ENCODE measurements around the gene SLC17A9. TPM values are rescaled to one million over a fixed set of nuclear protein-coding genes. Genes with fewer than 3 reads are reported as not detected.

The SLC17A9 gene
- total and polyA plus RNA-seq, 7 donors, result 0.32 to 1.0 (median 0.88) TPM

- H3K27ac ChIP-seq, result no peak overlapping the region
- DNase-seq, result no peak
Observed at GRCh38 chr20:62962221-62962879, 9.8 kb downstream of the SLC17A9 start.

DNA sequence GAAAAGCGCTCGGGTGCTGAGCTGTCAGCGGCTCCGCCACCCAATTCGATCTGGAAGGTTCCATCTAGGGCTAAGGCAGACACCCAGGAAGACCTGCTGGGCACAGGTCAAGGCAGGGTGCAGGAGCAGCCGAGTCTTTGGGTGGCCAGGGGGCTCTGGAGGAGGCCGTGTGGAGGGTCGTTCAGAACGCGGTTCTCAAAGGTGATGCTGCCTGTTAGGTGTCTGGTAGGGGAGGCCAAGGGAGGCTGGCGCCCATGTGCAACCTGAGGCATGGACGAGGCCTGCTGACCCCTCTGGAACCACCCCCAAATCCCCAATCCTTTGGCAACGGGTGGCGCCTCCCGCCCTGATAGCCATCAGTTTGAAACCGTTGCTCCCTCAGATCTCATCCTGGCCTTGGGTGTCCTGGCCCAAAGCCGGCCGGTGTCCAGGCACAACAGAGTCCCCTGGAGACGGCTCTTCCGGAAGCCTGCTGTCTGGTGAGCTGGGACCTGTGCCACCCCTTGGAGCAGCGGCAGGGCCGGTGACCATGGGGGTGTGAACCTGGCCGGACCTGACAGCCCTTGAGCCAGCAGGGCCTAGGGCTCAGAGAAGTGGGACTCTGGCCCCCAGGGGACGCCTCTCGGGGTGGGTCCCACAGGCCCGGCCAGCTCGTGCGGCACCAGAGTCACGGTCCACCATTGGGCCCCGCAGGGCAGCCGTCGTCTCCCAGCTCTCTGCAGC is 10.5 kb downstream of the SLC17A9 start:
- no peaks in the 10 kb centered on the region for H3K9me3 ChIP-seq
- ATAC-seq (no peak), DNase-seq (no peak)
- no peak overlapping the region for H3K27ac ChIP-seq
- TF ChIP-seq, protein P1, sequence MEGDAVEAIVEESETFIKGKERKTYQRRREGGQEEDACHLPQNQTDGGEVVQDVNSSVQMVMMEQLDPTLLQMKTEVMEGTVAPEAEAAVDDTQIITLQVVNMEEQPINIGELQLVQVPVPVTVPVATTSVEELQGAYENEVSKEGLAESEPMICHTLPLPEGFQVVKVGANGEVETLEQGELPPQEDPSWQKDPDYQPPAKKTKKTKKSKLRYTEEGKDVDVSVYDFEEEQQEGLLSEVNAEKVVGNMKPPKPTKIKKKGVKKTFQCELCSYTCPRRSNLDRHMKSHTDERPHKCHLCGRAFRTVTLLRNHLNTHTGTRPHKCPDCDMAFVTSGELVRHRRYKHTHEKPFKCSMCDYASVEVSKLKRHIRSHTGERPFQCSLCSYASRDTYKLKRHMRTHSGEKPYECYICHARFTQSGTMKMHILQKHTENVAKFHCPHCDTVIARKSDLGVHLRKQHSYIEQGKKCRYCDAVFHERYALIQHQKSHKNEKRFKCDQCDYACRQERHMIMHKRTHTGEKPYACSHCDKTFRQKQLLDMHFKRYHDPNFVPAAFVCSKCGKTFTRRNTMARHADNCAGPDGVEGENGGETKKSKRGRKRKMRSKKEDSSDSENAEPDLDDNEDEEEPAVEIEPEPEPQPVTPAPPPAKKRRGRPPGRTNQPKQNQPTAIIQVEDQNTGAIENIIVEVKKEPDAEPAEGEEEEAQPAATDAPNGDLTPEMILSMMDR (IDR thresholded peaks at IDR 0.05), result no peak
- H3K4me1 ChIP-seq, result no peaks in the 10 kb centered on the region
- H3K4me3 ChIP-seq, result no peak overlapping the region
- H3K27me3 ChIP-seq (ENCODE audit: insufficient read depth in 3 of 3, low read length in 2 of 3), result peaks cover 0 to 4% (median 0%) of the 10 kb centered on the region in 3 donors
- no peaks in the 10 kb centered on the region for H3K36me3 ChIP-seq (ENCODE audit: insufficient read depth in 1 of 2, low read depth in 1 of 2)
- intact Hi-C loops (cut with DNase I), result no loop called here
- 86 to 89% (median 87%) methylated on average over 26 to 32 of the region's 32 CpGs for WGBS, 3 donors

More at GRCh38 chr20:62962221-62962879, 9.8 kb downstream of the SLC17A9 start:
- H3K4me3 ChIP-seq, result no peak overlapping the region
- 91 to 93% (median 92%) methylated on average over 27 to 30 of the region's 30 CpGs for WGBS, 3 donors
- H3K36me3 ChIP-seq (ENCODE audit: insufficient read depth in 1 of 2, low read depth in 1 of 2), result no peaks in the 10 kb centered on the region
- no peaks in the 10 kb centered on the region for H3K9me3 ChIP-seq
- no peaks in the 10 kb centered on the region for H3K4me1 ChIP-seq
- H3K27me3 ChIP-seq (ENCODE audit: insufficient read depth in 3 of 3, low read length in 2 of 3), result no peaks in the 10 kb centered on the region
- intact Hi-C loops (cut with DNase I), result no loop called here
- no peak for ATAC-seq
- TF ChIP-seq, protein P1 (IDR thresholded peaks at IDR 0.05), result no peak

DNA sequence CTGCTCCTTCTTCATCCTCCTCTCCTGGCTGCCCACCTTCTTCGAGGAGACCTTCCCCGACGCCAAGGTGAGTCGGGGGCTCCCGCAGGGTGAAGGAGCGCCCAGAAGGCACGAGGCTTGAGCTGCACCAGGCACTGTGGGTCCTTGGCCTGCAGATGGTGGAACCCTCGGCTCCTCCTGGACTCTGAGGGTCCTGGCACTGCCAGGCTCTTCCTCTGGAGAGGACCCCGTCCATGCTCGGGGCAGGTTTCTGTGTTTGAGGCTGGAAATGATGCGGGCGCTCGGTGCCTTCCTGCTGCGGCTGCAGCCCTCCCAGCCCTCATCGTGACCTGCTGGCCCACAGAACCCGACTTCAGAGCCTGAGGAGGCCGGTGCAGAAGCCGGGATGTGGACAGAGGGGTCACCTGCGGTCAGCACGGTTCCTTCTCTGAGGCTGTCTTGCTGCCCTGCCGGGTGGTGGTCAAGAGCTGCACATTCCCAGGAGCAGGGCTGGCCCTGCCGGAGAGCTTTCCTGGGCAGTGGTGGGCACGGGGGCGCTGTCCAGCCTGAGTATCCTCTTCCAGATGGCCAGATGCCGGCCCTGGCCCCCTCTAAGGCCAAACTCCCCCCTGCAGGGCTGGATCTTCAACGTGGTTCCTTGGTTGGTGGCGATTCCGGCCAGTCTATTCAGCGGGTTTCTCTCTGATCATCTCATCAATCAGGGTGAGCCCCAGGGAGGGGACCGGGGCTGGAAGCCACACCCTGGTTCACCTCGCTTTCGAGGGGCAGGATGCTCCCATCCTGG is 11.3 kb downstream of the SLC17A9 start:
- Histone ChIP-seq H3K4me3 (no peak overlapping the region), H3K27me3 (ENCODE audit: insufficient read depth in 3 of 3, low read length in 2 of 3) (peaks cover 0 to 9% (median 2%) of the 10 kb centered on the region in 3 donors), H3K4me1 (no peaks in the 10 kb centered on the region), H3K36me3 (ENCODE audit: insufficient read depth in 1 of 2, low read depth in 1 of 2) (no peaks in the 10 kb centered on the region), H3K9me3 (no peaks in the 10 kb centered on the region), H3K27ac (no peak overlapping the region)
- DNase-seq (no peak), ATAC-seq (no peak)
- 84 to 91% (median 85%) methylated on average over 30 to 32 of the region's 32 CpGs for WGBS, 3 donors
- TF ChIP-seq, protein P1 (IDR thresholded peaks at IDR 0.05), result no peak
- intact Hi-C loops (cut with DNase I), result no loop called here

GRCh38 chr20:62964700-62965099 is 12.2 kb downstream of the SLC17A9 start:
- WGBS, 3 donors, result 74 to 85% (median 80%) methylated on average over 20 of the region's 20 CpGs

More at GRCh38 chr20:62964700-62965099, 12.2 kb downstream of the SLC17A9 start:
- Histone ChIP-seq H3K4me3 (no peak overlapping the region), H3K36me3 (ENCODE audit: insufficient read depth in 1 of 2, low read depth in 1 of 2) (no peaks in the 10 kb centered on the region), H3K4me1 (no peaks in the 10 kb centered on the region), H3K27me3 (ENCODE audit: insufficient read depth in 3 of 3, low read length in 2 of 3) (peaks cover 0 to 17% (median 4%) of the 10 kb centered on the region in 3 donors), H3K9me3 (no peaks in the 10 kb centered on the region), H3K27ac (no peak overlapping the region)
- intact Hi-C loops (cut with DNase I), result no loop called here
- TF ChIP-seq, protein P1 (IDR thresholded peaks at IDR 0.05), result no peak
- DNase-seq, result no peak
- no peak for ATAC-seq

Measured in psoas muscle (tissue), 8 donors.